ENCODE results near the gene CCDC201.

DNA sequence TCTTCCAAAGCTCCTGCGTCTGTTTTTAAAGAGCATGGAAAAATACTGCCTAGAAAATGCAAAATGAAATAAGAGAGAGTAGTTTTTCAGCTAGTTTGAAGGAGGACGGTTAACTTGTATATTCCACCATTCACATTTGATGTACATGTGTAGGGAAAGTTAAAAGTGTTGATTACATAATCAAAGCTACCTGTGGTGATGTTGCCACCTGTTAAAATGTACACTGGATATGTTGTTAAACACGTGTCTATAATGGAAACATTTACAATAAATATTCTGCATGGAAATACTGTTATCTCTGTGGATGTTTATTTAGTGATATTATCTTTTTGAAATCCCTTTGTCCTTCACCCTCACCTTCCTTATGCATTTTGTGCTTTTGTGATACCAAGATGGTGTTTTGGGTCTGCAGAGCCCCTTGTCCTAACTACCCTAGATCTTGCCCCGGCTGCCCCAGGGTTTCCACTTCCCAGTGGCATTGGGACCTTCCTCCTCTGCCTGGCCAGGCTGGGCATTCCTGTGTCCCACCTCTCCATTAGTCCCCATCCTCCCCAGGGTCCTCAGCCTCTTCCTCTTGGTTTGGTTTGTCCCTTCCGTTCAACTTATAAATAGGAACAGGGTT, 20.6 kb upstream of the CCDC201 start:
- TF ChIP-seq POLR2AphosphoS5 (IDR thresholded peaks at IDR 0.05; ENCODE audit: borderline replicate concordance, low read depth, low read length) (no peak), EZH2 (IDR thresholded peaks at IDR 0.05) (no peak)
